ENCODE measurements around the gene NUMA1. TPM values are rescaled to one million over a fixed set of nuclear protein-coding genes. Genes with fewer than 3 reads are reported as not detected.

The NUMA1 gene
- 100 to 1,000 TPM; 100 to 103 TPM for total RNA-seq

GRCh38 chr11:72080326-72081183, at the start of gene NUMA1, which contains the start of gene LRRC51:
TSS of gene NUMA1 (minus strand) at chr11:72080542. CDS start at chr11:72035943, 44,599 bp downstream.
TSS of gene LRRC51 (plus strand) at chr11:72080850. CDS start at chr11:72089084, 8,234 bp downstream.

GRCh38 chr11:72112143-72112977, 32.0 kb upstream of the NUMA1 start, which contains the start of gene ANAPC15:
TSS of gene ANAPC15 (minus strand) at chr11:72112695. CDS start at chr11:72111276, 1,419 bp downstream.

GRCh38 chr11:72105888-72106287, 25.5 kb upstream of the NUMA1 start, which contains the start of gene TOMT:
TSS of gene TOMT (plus strand) at chr11:72105924. CDS start at chr11:72105952, 28 bp downstream.

GRCh38 chr11:72102946-72103753, 22.8 kb upstream of the NUMA1 start, which contains the start of gene LAMTOR1:
TSS of gene LAMTOR1 (minus strand) at chr11:72103297. CDS start at chr11:72103224, 73 bp downstream.

GRCh38 chr11:71998649-71999310, 81.6 kb downstream of the NUMA1 start, which contains the start of gene IL18BP:
TSS of gene IL18BP (plus strand) at chr11:71998909. CDS start at chr11:71999985, 1,076 bp downstream.

Small RNA genes lying within 50 kb of the gene (small RNA-seq; reads per million reads assigned to genes)
- gene MIR3165 (0 to 0.06 reads per million in 2 donors), gene RNU6-72P (0 reads per million in 2 donors)

Other genes with a start within 250 kb of the NUMA1 start
- gene DEFB108B, start 247.3 kb downstream of the NUMA1 start, total RNA-seq: not detected
- not detected for gene DEFB131B, start 202.1 kb downstream of the NUMA1 start, total RNA-seq
- 1 to 10 TPM; 2.8 to 4.3 TPM for gene XNDC1N, start 151.9 kb downstream of the NUMA1 start, total RNA-seq
- 10 to 100 TPM; 16.5 to 21.6 TPM for gene RNF121, start 151.5 kb downstream of the NUMA1 start, total RNA-seq
- gene IL18BP, start 81.6 kb downstream of the NUMA1 start, total RNA-seq: 1 to 10 TPM; 1.4 to 2.0 TPM
- 1 to 10 TPM; 3.4 to 4.7 TPM for gene LRRC51, start 308 bp upstream of the NUMA1 start, total RNA-seq
- gene LAMTOR1, start 22.8 kb upstream of the NUMA1 start, total RNA-seq: 100 to 1,000 TPM; 131 to 157 TPM
- under 1 TPM in 1 of 2 donors, not detected in 1; under 0.01 TPM for gene TOMT, start 25.4 kb upstream of the NUMA1 start, total RNA-seq
- gene ANAPC15, start 32.2 kb upstream of the NUMA1 start, total RNA-seq: 10 to 100 TPM; 20.0 to 38.3 TPM
- gene FOLR3, start 55.2 kb upstream of the NUMA1 start, total RNA-seq: not detected
- not detected for gene FOLR1, start 111.6 kb upstream of the NUMA1 start, total RNA-seq
- gene FOLR2, start 136.3 kb upstream of the NUMA1 start, total RNA-seq: not detected
- 10 to 100 TPM; 74.3 TPM for gene INPPL1, start 144.2 kb upstream of the NUMA1 start, total RNA-seq
- not detected for gene PHOX2A, start 163.6 kb upstream of the NUMA1 start, total RNA-seq

Data from melanocyte of skin (primary cell).